Heart left ventricle (tissue), 16 donors: ENCODE data around the gene NR2F2. TPM values are rescaled to one million over a fixed set of nuclear protein-coding genes. Genes with fewer than 3 reads are reported as not detected.

ENCODE experiments used
- ATAC-seq, 4 donors: fragments of 200-7000 bp; cut with Tn5 transposase; one replicate each; pipeline ENCODE4 v1.9.1; 2020 to 2022; ENCODE audit warnings: moderate library complexity in 4 of 4, mild to moderate bottlenecking in 3 of 4, moderate number of reproducible peaks in 1 of 4
- DNase-seq, 5 donors: peaks; one replicate each; pipeline ENCODE4 v3.0.0-alpha.2; 2020
- H3K27ac ChIP-seq, 12 donors: fragments of 200-600 bp; sonication (generic) in 4 of 12; one replicate each; pipeline versions ENCODE4 v1.5.0 to v1.8.0; 2016 to 2022; ENCODE audit warnings: mild to moderate bottlenecking in 2 of 12
- H3K27me3 ChIP-seq, 9 donors: fragments of 200-600 bp; sonication (generic) in 2 of 9; one replicate each; pipeline versions ENCODE4 v1.5.1 to v1.8.0; 2016 to 2022; ENCODE audit warnings: mild to moderate bottlenecking in 3 of 9
- H3K36me3 ChIP-seq, 9 donors: fragments of 200-600 bp; sonication (generic) in 2 of 9; one replicate each; pipeline versions ENCODE4 v1.5.0 to v1.8.0; 2018 to 2022; ENCODE audit warnings: mild to moderate bottlenecking in 2 of 9
- H3K4me1 ChIP-seq, 12 donors: fragments of 200-600 bp; sonication (generic) in 4 of 12; one replicate each; pipeline versions ENCODE4 v1.5.0 to v1.8.0; 2016 to 2022; ENCODE audit warnings: mild to moderate bottlenecking in 3 of 12
- H3K4me3 ChIP-seq, 12 donors: fragments of 200-600 bp; sonication (generic) in 4 of 12; one replicate each; pipeline versions ENCODE4 v1.5.0 to v1.8.0; 2017 to 2022; ENCODE audit warnings: mild to moderate bottlenecking in 9 of 12, moderate library complexity in 4 of 12
- H3K9me3 ChIP-seq, 12 donors: fragments of 200-600 bp; sonication (generic) in 4 of 12; one replicate each; pipeline versions ENCODE4 v1.5.0 to v1.8.0; 2016 to 2022; ENCODE audit warnings: mild to moderate bottlenecking in 1 of 12
- CTCF ChIP-seq, 12 donors: fragments of 200-600 bp; sonication (generic) in 4 of 12; IDR thresholded peaks; one replicate each; pipeline versions ENCODE4 v1.5.0 to v1.8.0; 2018 to 2022; ENCODE audit warnings: antibody characterized with exemption in 12 of 12, mild to moderate bottlenecking in 5 of 12
- POLR2A ChIP-seq, 2 donors: fragments of 450-650 bp; IDR thresholded peaks; one replicate each; pipeline ENCODE4 v1.6.1; 2017; ENCODE audit warnings: antibody characterized with exemption in 2 of 2, mild to moderate bottlenecking in 2 of 2, moderate library complexity in 2 of 2
- WGBS, 4 donors: extraction: QIAGEN DNeasy Blood & Tissue Kit in 2 of 4; methylation state at CpG; one replicate each; pipeline versions ENCODE4 v1.1.5 to v1.1.7; 2013 to 2018; 5-methylcytosine and 5-hydroxymethylcytosine counted together
- intact Hi-C, 10 donors: fragments of 100-400 bp; cut with DNase I; formaldehyde crosslinking; loops; one replicate each; pipeline versions ENCODE4 v1.11.1 to v1.14.2; 2022
- polyA plus RNA-seq, 2 donors: library from polyadenylated mRNA; stranded (reverse); fragments of 200-250 nt; gene quantifications; one replicate each; pipeline ENCODE4 v1.2.3, GENCODE V29; 2013
- total RNA-seq, 9 donors: library from RNA; depleted of rRNA in 2 of 9; stranded (reverse); fragments of >200 nt in 2 of 9; fragmentation: NEBNext Ultra II Directional in 3 of 9; extraction: Animal tissue kit (Norgen Biotek cat#: 25700) in 3 of 9; gene quantifications; one replicate each; pipeline versions ENCODE4 v1.1.0 to v1.2.4, GENCODE V29; 2016 to 2023
- donor health status: ischemic (EF 13 %, LVEDD 7.1; RV severe dilation, severe dysfunction).
- donor health status: healthy with polysubstance abuse.
- donor health status: DM: no; HTN: yes; CAD: no.
- donor health status: DM: no; HTN: no; CAD: no.
- donor health status: ischemic (EF 25% LVEDD 6.9; RV normal size, moderate dysfunction).
- donor health status: ischemic (EF 25% LVEDD 5.7; RV mildly dilated, moderate dysfunction).
- donor health status: healthy.
- donor health status: DM: yes; HTN: yes; CAD: no.
- donor health status: ischemic (EF 35%, LVEDD 5.7; RV mildly dilated, moderate dysfunction).
- donor health status: nonischemic (EF 11% LVEDD 7.7; RV severe dilation, severe dysfunction).
- donor health status: DM: yes; HTN: yes; CAD: no.
- donor health status: PGD.
- donor health status: ischemic (EF 29% LVEDD 5.4; RV normal size, mild dysfunction).
- donor health status: nonischemic (EF 23%, LVEDD 6.1; RV moderate dilation, normal function).

The NR2F2 gene
- total and polyA plus RNA-seq, 11 donors: 11.8 to 22.4 (median 16.1) TPM

GRCh38 chr15:96311956-96312294 lies 18.6 kb upstream of the NR2F2 start:
- no peaks in the 10 kb centered on the region for H3K9me3 ChIP-seq
- no peaks in the 10 kb centered on the region for H3K36me3 ChIP-seq
- peaks cover 0 to 31% (median 0%) of the 10 kb centered on the region in 12 donors for H3K4me1 ChIP-seq
- intact Hi-C loops: loop anchor here in 1 of 10 donors (10.0 kb wide), 1 partner anchor 147 kb away; no protein-coding TSS in a partner anchor
- peak overlapping the region in 4 of 12 donors; percentile 10 to 27 (median 13) for H3K27ac ChIP-seq
- peaks cover 0 to 20% (median 0%) of the 10 kb centered on the region in 9 donors for H3K27me3 ChIP-seq
- H3K4me3 ChIP-seq: no peak overlapping the region
- no peak for ATAC-seq
- no peak for DNase-seq
- TF ChIP-seq POLR2A (IDR thresholded peaks at IDR 0.05) (no peak), CTCF (IDR thresholded peaks at IDR 0.05) (no peak)
- 89 to 94% (median 89%) methylated on average over 5 of the region's 5 CpGs for WGBS, 4 donors

- Histone ChIP-seq H3K4me1 (peaks cover 0 to 29% (median 0%) of the 10 kb centered on the region in 12 donors), H3K9me3 (no peaks in the 10 kb centered on the region), H3K27ac (no peak overlapping the region), H3K4me3 (no peak overlapping the region), H3K27me3 (peaks cover 0 to 27% (median 3%) of the 10 kb centered on the region in 9 donors), H3K36me3 (no peaks in the 10 kb centered on the region)
- no peak for TF ChIP-seq CTCF (IDR thresholded peaks at IDR 0.05)
- no peak for TF ChIP-seq POLR2A (IDR thresholded peaks at IDR 0.05)
- 72 to 80% (median 78%) methylated on average over 4 of the region's 4 CpGs for WGBS, 4 donors
- intact Hi-C loops: loop anchor here in 1 of 10 donors (10.0 kb wide), 1 partner anchor 148 kb away; no protein-coding TSS in a partner anchor
- DNase-seq (no peak), ATAC-seq (no peak)
Observed at GRCh38 chr15:96312641-96313335, 17.7 kb upstream of the NR2F2 start.

GRCh38 chr15:96314518-96314917 lies 16.0 kb upstream of the NR2F2 start:
- no peak for ATAC-seq

More at GRCh38 chr15:96314518-96314917, 16.0 kb upstream of the NR2F2 start:
- H3K27ac ChIP-seq: no peak overlapping the region
- no peaks in the 10 kb centered on the region for H3K9me3 ChIP-seq
- H3K4me3 ChIP-seq: no peak overlapping the region
- H3K36me3 ChIP-seq: no peaks in the 10 kb centered on the region
- intact Hi-C loops: loop anchor here in 1 of 10 donors (10.0 kb wide), 1 partner anchor 150 kb away; no protein-coding TSS in a partner anchor
- TF ChIP-seq CTCF (IDR thresholded peaks at IDR 0.05): no peak
- TF ChIP-seq POLR2A (IDR thresholded peaks at IDR 0.05): no peak
- peaks cover 0 to 13% (median 0%) of the 10 kb centered on the region in 12 donors for H3K4me1 ChIP-seq
- H3K27me3 ChIP-seq: peaks cover 0 to 35% (median 8%) of the 10 kb centered on the region in 9 donors
- no peak for DNase-seq
